ENCODE results near the gene COL21A1.

The COL21A1 gene

GRCh38 chr6:56144538-56145324, 102.6 kb downstream of the COL21A1 start:
- no peak for TF ChIP-seq Cebpa-rat (IDR thresholded peaks at IDR 0.05)
- H3K27ac ChIP-seq, result no peak overlapping the region
- H3K9me3 ChIP-seq, result no peaks in the 10 kb centered on the region
- no peaks in the 10 kb centered on the region for H3K36me3 ChIP-seq
- H3K4me2 ChIP-seq, result no peak overlapping the region
- no peak overlapping the region for H3K4me3 ChIP-seq
- no peak overlapping the region for H3K9ac ChIP-seq
- no peaks in the 10 kb centered on the region for H3K4me1 ChIP-seq
- no peaks in the 10 kb centered on the region for H3K27me3 ChIP-seq
- H4K20me1 ChIP-seq, result no peaks in the 10 kb centered on the region

GRCh38 chr6:56143796-56144195, 103.6 kb downstream of the COL21A1 start:
- TF ChIP-seq Cebpa-rat (IDR thresholded peaks at IDR 0.05), result no peak
- no peaks in the 10 kb centered on the region for H3K36me3 ChIP-seq
- H3K4me1 ChIP-seq, result no peaks in the 10 kb centered on the region
- no peaks in the 10 kb centered on the region for H3K9me3 ChIP-seq
- no peak overlapping the region for H3K4me3 ChIP-seq
- H3K4me2 ChIP-seq, result no peak overlapping the region
- H3K27me3 ChIP-seq, result no peaks in the 10 kb centered on the region
- no peaks in the 10 kb centered on the region for H4K20me1 ChIP-seq
- H3K27ac ChIP-seq, result no peak overlapping the region
- H3K9ac ChIP-seq, result no peak overlapping the region

GRCh38 chr6:56140090-56140489, 107.3 kb downstream of the COL21A1 start:
- H3K9me3 ChIP-seq, result no peaks in the 10 kb centered on the region
- H3K4me2 ChIP-seq, result no peak overlapping the region
- H4K20me1 ChIP-seq, result no peaks in the 10 kb centered on the region
- H3K9ac ChIP-seq, result no peak overlapping the region
- H3K27me3 ChIP-seq, result no peaks in the 10 kb centered on the region
- no peak overlapping the region for H3K27ac ChIP-seq
- no peak overlapping the region for H3K4me3 ChIP-seq
- TF ChIP-seq Cebpa-rat (IDR thresholded peaks at IDR 0.05), result no peak
- no peaks in the 10 kb centered on the region for H3K4me1 ChIP-seq
- no peaks in the 10 kb centered on the region for H3K36me3 ChIP-seq

- TF ChIP-seq Cebpa-rat (IDR thresholded peaks at IDR 0.05), result no peak
- no peak overlapping the region for H3K27ac ChIP-seq
- no peak overlapping the region for H3K4me2 ChIP-seq
- peaks cover 6% of the 10 kb centered on the region; the same call in 1 of the 2 replicates for H3K9me3 ChIP-seq
- no peak overlapping the region for H3K4me3 ChIP-seq
- no peaks in the 10 kb centered on the region for H3K27me3 ChIP-seq
- H3K9ac ChIP-seq, result no peak overlapping the region
- H3K36me3 ChIP-seq, result no peaks in the 10 kb centered on the region
- H4K20me1 ChIP-seq, result no peaks in the 10 kb centered on the region
- no peaks in the 10 kb centered on the region for H3K4me1 ChIP-seq
Observed at GRCh38 chr6:56115715-56116114, 131.7 kb downstream of the COL21A1 start.

GRCh38 chr6:56109149-56109548, 138.2 kb downstream of the COL21A1 start:
- no peaks in the 10 kb centered on the region for H4K20me1 ChIP-seq
- TF ChIP-seq Cebpa-rat (IDR thresholded peaks at IDR 0.05), result no peak
- H3K9ac ChIP-seq, result no peak overlapping the region
- H3K27ac ChIP-seq, result no peak overlapping the region
- H3K4me3 ChIP-seq, result no peak overlapping the region
- no peaks in the 10 kb centered on the region for H3K4me1 ChIP-seq
- H3K4me2 ChIP-seq, result no peak overlapping the region
- H3K36me3 ChIP-seq, result no peaks in the 10 kb centered on the region
- no peaks in the 10 kb centered on the region for H3K27me3 ChIP-seq
- H3K9me3 ChIP-seq, result peaks cover 6% of the 10 kb centered on the region; the same call in 1 of the 2 replicates

- H4K20me1 ChIP-seq, result no peaks in the 10 kb centered on the region
- H3K9ac ChIP-seq, result no peak overlapping the region
- H3K9me3 ChIP-seq, result no peaks in the 10 kb centered on the region
- TF ChIP-seq Cebpa-rat (IDR thresholded peaks at IDR 0.05), result no peak
- no peak overlapping the region for H3K4me3 ChIP-seq
- H3K27me3 ChIP-seq, result no peaks in the 10 kb centered on the region
- H3K4me2 ChIP-seq, result no peak overlapping the region
- no peaks in the 10 kb centered on the region for H3K36me3 ChIP-seq
- H3K4me1 ChIP-seq, result no peaks in the 10 kb centered on the region
- no peak overlapping the region for H3K27ac ChIP-seq
Observed at GRCh38 chr6:56106231-56106630, 141.1 kb downstream of the COL21A1 start.

GRCh38 chr6:56104591-56104990, 142.8 kb downstream of the COL21A1 start:
- H3K9me3 ChIP-seq, result no peaks in the 10 kb centered on the region
- no peak overlapping the region for H3K27ac ChIP-seq
- no peaks in the 10 kb centered on the region for H3K27me3 ChIP-seq
- H3K4me2 ChIP-seq, result no peak overlapping the region
- no peaks in the 10 kb centered on the region for H3K36me3 ChIP-seq
- TF ChIP-seq Cebpa-rat (IDR thresholded peaks at IDR 0.05), result no peak
- no peaks in the 10 kb centered on the region for H3K4me1 ChIP-seq
- no peak overlapping the region for H3K9ac ChIP-seq
- H4K20me1 ChIP-seq, result no peaks in the 10 kb centered on the region
- H3K4me3 ChIP-seq, result no peak overlapping the region

- Histone ChIP-seq H3K27ac (no peak overlapping the region), H3K9me3 (no peaks in the 10 kb centered on the region), H4K20me1 (no peaks in the 10 kb centered on the region), H3K4me3 (no peak overlapping the region), H3K9ac (no peak overlapping the region), H3K4me1 (no peaks in the 10 kb centered on the region), H3K36me3 (no peaks in the 10 kb centered on the region), H3K4me2 (no peak overlapping the region), H3K27me3 (no peaks in the 10 kb centered on the region)
- TF ChIP-seq Cebpa-rat (IDR thresholded peaks at IDR 0.05), result no peak
Observed at GRCh38 chr6:56102216-56102615, 145.2 kb downstream of the COL21A1 start.

- H3K4me2 ChIP-seq, result no peak overlapping the region
- H3K27me3 ChIP-seq, result no peaks in the 10 kb centered on the region
- no peaks in the 10 kb centered on the region for H3K36me3 ChIP-seq
- no peak overlapping the region for H3K9ac ChIP-seq
- H3K9me3 ChIP-seq, result no peaks in the 10 kb centered on the region
- no peak for TF ChIP-seq Cebpa-rat (IDR thresholded peaks at IDR 0.05)
- no peak overlapping the region for H3K27ac ChIP-seq
- H4K20me1 ChIP-seq, result no peaks in the 10 kb centered on the region
- no peaks in the 10 kb centered on the region for H3K4me1 ChIP-seq
- H3K4me3 ChIP-seq, result no peak overlapping the region
Observed at GRCh38 chr6:56101141-56101553, 146.2 kb downstream of the COL21A1 start.

- no peak overlapping the region for H3K4me2 ChIP-seq
- H3K27ac ChIP-seq, result no peak overlapping the region
- no peaks in the 10 kb centered on the region for H3K27me3 ChIP-seq
- no peak overlapping the region for H3K4me3 ChIP-seq
- H4K20me1 ChIP-seq, result no peaks in the 10 kb centered on the region
- no peaks in the 10 kb centered on the region for H3K4me1 ChIP-seq
- no peaks in the 10 kb centered on the region for H3K9me3 ChIP-seq
- H3K36me3 ChIP-seq, result no peaks in the 10 kb centered on the region
- no peak for TF ChIP-seq Cebpa-rat (IDR thresholded peaks at IDR 0.05)
- no peak overlapping the region for H3K9ac ChIP-seq
Observed at GRCh38 chr6:56096946-56097621, 150.3 kb downstream of the COL21A1 start.
